Activated CD4-positive, alpha-beta T cell treated with anti-CD3 and anti-CD28 coated beads, Interleukin-2, amount 50 U/mL, for 4 hours (primary cell): ENCODE results near the gene PDGFC.
"Not testable (repeated sequence)": the region's sequence is repeated elsewhere in the genome, so short reads cannot be mapped to it uniquely, and the experiment has no call there.

Source experiments
- DNase-seq, 2 experiments: peaks; one replicate each; pipeline ENCODE4 v3.0.0-alpha.2; 2020

The PDGFC gene

GRCh38 chr4:156896527-156896926 lies 75.1 kb downstream of the PDGFC start:
- DNase-seq = no peak

DNA sequence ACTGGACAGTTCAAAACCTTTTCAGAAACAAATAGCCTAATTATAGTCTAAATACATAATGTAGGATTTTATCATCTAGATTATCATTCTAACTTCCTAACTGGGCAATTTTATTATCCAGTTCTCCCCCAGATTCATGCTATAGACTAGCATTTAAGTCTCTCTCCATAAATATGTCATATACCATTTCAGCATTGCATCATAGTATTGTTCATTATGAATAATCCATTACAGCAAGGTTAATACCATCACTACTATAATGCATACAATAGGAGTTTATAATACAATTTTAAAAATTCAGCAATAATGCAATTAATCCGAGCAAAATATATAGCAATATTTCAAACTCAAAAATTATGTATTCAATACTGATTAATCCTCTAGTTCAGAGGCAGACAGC lies 77.4 kb downstream of the PDGFC start:
- no peak for DNase-seq

- no peak for DNase-seq
Measured at GRCh38 chr4:156892805-156893204, 78.8 kb downstream of the PDGFC start.

DNA sequence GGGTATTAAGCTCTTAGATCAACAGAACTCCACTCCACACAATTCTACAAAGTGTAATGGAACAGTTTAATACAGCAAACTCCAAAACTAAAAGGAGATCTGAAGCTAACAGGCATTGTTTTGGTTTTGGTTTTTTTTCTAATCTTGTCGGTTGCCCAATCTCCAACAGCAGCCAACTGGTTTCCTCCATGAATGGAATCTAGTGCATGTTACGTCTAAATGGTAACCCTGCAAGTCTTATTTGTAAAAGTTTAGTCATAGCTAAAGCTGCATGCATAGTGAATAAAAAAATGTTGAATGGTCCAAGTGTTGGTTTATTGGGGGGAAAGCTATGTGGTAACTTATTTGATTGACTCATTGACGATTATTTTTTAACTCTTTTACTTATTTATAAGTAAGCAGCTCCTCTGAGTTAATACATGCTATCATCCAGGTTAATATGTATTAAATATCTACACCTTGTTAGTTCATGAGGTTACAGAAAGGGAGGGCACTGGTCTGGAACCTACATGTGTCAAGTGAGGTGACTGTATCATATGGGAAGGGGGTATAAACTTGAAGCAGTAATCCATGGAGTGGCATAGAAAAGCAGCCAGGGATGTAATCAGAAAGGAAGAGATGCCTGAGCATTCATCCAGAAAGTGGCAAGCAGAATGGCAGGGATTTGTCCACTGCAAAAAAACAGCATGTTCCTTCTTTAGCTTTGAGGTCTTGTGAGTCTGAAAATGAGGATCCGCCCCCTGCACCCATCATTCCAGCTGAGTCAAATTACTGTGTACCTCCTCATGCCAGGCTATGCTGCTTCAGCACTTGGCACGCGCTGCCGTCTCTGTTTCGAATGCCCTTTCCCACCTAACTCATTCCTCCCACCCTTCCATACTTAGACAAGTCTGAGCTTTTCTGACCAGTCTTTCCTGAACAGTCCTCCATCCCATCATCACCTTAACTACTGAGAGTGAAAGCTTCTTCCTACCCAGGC lies 81.7 kb downstream of the PDGFC start:
- DNase-seq = no peak

DNA sequence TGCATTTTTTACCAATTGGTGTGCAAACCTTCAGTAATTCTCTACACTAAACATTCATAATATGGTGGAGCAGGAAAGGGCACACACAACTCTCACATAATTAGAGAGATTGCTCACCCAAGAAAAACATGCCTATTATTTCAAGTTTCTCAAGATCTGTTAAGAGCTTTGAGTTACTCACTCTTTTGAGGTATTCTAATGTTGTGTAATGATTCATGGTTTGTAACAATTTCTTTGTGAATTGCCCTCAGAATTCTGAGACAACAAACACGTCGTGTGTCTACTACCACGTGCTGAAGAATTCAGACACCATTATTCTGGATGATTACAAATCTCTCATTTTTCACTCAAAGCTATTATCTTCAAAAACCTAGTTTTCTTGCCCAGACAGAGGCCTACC lies 82.8 kb downstream of the PDGFC start:
- no peak for DNase-seq

DNA sequence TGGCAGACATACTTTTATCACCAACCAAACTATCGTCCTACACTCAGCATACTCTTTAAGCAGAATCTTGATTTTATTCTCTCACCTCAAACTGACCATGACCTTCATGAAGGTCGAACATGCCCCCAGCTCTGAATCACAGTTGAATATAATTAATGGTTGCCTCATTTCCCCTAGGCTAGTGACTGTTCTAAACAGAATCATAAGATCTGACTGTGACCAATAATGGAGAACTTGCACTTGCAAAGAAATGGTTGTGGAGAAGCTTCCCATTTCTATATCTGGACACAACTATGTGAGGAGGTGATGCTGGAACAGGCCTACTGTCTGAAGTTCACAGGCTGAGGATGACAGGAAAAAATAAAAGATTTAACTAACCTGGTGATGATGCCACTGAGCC lies 85.1 kb downstream of the PDGFC start:
- no peak for DNase-seq

DNA sequence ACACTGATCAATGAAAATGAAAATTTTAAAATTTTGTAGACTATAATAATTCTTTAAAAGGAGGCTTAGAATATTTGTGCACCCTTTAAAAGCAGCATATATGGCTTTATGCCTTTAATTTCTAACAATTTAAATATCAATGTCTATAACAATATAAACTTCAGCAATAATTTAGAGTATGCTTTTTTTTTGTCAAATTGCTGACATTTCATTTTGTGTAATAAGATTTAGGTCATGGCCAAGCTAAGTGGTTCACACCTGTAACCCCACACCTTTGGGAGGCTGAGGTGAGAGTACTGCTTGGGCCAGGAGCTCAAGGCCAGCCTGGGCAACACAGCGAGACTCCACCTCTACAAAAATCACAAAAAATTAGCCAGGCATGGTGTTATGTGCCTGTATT lies 86.2 kb downstream of the PDGFC start:
- no peak for DNase-seq

GRCh38 chr4:156884183-156884582 lies 87.4 kb downstream of the PDGFC start:
- no peak for DNase-seq

GRCh38 chr4:156875704-156876103 lies 95.9 kb downstream of the PDGFC start:
- no peak for DNase-seq

- no peak for DNase-seq
Measured at GRCh38 chr4:156875055-156875454, 96.5 kb downstream of the PDGFC start.

DNA sequence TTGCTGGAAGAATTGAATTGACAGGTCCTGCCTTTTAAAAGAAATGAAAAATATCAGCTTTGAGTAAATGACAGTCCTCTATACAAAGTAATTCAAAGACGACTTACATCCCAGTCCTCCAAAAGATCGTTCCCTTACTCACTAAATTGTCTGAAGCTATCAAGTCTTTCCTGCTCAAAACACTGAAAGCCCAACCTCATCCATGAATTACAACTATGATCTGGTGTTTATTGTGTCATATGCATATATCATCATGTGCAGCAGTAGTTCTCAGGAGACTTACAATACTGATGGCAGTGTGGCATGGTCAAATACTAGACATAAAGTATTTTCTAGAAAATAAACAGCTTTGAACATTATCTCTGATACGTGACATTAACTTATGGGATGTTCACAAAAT lies 97.8 kb downstream of the PDGFC start:
- DNase-seq = no peak

GRCh38 chr4:156870861-156871260 lies 100.7 kb downstream of the PDGFC start:
- no peak for DNase-seq

DNA sequence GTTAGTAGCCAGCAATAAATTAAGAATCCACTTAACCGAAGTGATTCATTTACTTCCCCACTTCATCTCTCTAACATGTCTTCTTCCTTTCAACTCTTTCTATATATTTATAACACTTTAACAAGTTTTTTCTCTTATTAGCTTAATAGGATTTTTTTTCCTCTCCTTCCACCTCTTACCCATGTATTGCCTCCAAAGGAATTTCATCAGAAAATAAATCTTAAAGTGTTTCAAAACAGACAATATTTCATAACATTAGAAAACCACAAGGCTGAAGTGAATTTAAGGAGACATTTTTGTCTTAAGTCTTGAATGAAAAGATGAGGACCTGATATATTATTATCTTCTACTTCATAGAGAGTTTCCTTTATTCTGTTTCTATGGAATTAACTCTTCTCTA lies 101.5 kb downstream of the PDGFC start:
- no peak for DNase-seq

DNA sequence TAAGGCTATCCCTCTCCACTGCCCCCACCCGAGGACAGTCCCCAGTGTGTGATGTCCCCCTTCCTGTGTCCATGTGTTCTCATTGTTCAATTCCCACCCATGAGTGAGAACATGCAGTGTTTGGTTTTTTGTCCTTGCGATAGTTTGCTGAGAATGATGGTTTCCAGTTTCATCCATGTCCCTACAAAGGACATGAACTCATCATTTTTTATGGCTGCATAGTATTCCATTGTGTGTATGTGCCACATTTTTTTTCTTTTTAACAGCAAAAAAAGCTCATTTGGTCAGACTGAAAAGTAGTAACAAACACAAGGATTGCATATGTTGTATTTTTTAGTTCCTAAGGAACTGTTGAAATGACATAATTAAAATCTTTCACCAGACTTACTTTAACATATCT lies 105.5 kb downstream of the PDGFC start:
- not testable (repeated sequence) for DNase-seq

GRCh38 chr4:156865451-156865850 lies 106.1 kb downstream of the PDGFC start:
- DNase-seq = no peak

- DNase-seq = no peak
Measured at GRCh38 chr4:156858071-156858470, 113.5 kb downstream of the PDGFC start.

- DNase-seq = no peak
Measured at GRCh38 chr4:156838761-156839160, 132.8 kb downstream of the PDGFC start.

DNA sequence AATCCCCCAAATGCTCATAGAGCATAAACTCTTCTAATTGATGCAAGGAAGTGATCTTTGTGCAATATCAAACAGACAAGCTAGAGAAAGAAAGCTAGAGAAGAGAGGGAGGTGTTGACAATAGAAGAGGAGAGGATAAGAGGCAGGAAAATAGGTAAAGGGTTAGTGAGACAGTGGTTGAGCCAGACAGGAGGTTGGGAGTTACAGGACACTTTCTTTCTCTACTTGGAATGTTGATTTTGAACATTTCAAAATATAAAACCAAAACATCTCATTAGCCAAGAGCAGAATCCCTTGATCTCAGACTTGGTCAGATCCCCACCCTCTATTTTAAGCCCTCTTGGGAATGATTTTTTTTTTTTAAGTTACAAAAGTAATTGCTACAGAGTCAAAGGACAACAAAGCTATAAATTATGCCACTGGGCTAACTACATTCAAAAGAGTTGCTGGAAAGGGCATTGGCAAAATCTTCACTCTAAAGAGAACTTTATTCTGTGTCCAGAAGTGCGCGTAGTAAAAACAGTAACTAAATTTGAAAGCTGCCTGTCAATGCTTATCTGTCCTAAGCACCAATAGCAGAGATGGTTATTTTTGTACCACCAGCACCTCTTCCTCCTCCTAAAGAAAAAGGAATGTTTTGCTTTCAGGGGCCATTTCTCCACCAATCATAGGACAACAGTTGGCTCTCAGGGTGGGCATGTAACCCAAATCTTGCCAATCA lies 133.8 kb downstream of the PDGFC start:
- no peak for DNase-seq

DNA sequence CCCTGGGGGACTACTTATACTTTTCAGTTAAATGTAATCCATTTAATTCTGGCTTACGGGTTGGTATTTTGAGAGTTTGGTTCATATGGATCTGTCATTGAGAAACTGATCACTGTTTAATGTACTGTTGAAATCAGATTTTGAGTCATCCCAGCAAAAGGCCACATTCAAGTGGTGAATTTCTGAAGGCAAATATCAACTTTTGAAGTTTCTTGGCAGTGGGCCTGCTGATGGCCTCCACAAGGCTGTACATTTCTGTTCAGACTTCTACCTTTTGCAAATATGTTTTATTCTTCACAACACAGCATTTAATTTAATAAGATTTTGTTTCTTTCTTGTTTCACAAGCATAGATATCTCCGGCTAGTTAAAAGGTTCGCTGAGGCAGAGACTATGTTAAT lies 138.7 kb downstream of the PDGFC start:
- DNase-seq = no peak

- DNase-seq = no peak
Measured at GRCh38 chr4:156830351-156830750, 141.2 kb downstream of the PDGFC start.

- DNase-seq = no peak
Measured at GRCh38 chr4:156829201-156829873, 142.3 kb downstream of the PDGFC start.

- DNase-seq = no peak
Measured at GRCh38 chr4:156827519-156827918, 144.1 kb downstream of the PDGFC start.

GRCh38 chr4:156825074-156825473 lies 146.5 kb downstream of the PDGFC start:
- DNase-seq = no peak
